ENCODE measurements around the gene C1RL.

C1RL gene

DNA sequence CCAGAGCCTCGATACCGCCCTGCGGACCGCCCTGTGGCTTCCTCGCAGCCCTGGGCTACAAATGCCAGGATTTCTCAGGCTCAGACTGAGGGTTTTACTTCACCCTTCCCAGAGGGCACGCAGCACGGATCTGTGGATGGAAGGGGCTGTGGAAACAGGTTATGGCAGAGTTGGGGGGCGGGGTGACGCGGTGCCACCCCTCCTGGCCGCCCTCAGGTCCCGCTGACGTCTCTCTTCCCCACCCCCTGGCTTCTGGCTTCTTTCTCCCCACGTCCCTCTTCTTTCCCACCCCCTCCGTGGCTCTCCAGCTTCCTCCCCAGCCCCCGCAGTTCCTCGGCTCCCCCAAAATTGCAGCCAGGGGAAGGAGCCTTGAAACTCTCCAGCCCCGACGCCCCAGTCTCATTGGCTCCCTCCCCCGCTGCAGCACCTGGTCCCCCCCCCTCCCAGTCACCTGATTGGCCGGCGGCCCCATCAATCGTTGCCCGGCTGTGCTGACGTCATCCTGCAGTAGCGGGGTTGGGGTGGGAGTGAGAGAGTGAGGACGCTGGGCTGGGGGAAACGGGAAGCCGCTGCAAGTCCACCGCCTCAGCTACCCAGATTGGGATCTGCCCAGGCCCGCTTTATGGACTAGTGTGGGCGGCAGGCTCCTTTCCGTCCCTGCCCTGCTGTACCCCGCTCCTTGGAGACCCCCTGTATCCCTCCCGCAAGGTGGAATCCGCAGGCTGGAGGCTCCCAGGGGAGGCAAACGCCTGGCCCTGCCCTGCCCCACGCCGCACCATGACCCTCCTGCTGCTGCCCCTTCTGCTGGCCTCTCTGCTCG is 21.1 kb upstream of the C1RL start, which contains the start of gene CLSTN3:
Gene CLSTN3, plus strand, starts transcription at position 500 of the 820 bp plus-strand sequence. Its CDS starts 278 bp downstream, at position 778.
- no peak for TF ChIP-seq CTCF (IDR thresholded peaks at IDR 0.05; ENCODE audit: low read depth, low read length)
- peak within 1 kb of the TSS; percentile 79 for H3K27ac ChIP-seq
- H3K9me3 ChIP-seq (ENCODE audit: severe bottlenecking) = no peaks in the 10 kb centered on the region
- DNase-seq = peak; percentile 91
- H3K36me3 ChIP-seq = peaks cover 17% of the 10 kb centered on the region
- no peaks in the 10 kb centered on the region for H3K27me3 ChIP-seq (ENCODE audit: insufficient read depth, low read depth, severe bottlenecking)
- peak within 1 kb of the TSS; percentile 71 for H3K4me3 ChIP-seq (ENCODE audit: low read depth, low read length)

DNA sequence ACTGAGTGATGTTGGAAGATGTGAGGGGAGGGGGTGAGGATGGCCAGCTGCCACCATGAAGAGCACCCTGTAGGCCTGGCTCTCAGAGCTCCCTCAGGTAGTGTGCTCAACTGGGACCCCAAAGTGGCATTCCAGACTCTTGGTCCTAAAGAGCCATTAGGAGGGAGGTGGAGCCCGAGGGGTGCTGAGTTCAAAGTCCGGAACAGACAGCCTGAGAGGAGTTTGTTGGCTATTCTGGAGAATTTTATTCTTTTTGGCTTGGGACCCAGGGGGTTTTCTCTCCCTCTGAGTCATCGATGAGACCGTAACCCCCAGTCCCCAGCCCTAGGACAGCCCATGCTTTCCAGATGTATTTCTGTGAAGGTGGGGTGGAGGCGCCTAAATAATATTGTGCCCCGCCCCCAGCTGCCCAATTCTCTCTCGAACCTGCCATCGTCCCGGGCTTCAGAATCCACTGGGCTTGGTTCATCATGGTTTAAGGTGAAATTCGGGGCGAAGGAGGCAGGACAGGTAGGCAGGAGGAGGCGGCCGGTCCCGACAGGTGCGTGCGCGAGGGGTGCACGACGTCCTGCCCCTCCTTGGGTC is 20.4 kb upstream of the C1RL start:
- H3K4me3 ChIP-seq (ENCODE audit: low read depth, low read length) = peak overlapping the region; percentile 71
- no peaks in the 10 kb centered on the region for H3K9me3 ChIP-seq (ENCODE audit: severe bottlenecking)
- no peaks in the 10 kb centered on the region for H3K27me3 ChIP-seq (ENCODE audit: insufficient read depth, low read depth, severe bottlenecking)
- H3K27ac ChIP-seq = peak overlapping the region; percentile 79
- peaks cover 10% of the 10 kb centered on the region for H3K36me3 ChIP-seq
- no peak for DNase-seq
- TF ChIP-seq CTCF (IDR thresholded peaks at IDR 0.05; ENCODE audit: low read depth, low read length) = no peak

DNA sequence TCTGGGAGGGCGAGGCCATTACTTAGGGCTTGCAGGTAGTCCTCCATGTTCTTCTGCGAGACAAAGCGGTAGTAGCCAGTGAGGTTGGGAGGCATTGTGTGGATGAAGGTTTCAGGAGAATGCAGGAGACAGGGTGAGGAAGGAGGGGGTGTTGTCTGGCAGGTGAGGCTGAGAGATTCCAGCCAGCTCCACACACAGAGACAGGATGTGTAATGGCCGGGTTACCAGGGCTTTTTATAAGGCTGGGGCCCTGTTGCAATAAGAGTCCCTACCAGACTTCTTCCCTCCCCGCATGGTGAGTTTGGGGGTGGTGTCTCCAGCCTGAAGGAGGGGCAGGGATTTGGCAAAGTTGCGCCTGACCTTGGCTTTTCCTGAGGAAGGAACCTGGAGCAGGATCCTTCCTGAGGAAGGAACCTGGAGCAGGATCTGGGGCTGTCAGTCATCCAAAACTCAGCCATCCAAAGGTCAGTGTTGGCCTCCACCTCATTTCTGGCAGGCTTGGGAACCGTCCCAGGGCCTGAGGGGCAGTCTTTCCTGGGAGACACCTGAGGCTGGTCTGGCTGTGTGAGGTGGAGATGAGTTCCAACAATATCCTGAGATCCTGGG is 19.8 kb upstream of the C1RL start, which contains the start of gene RBP5:
Gene RBP5, minus strand, starts transcription at position 209 of the 606 bp plus-strand sequence. Its CDS starts 114 bp downstream, at position 95.
- Histone ChIP-seq H3K27me3 (ENCODE audit: insufficient read depth, low read depth, severe bottlenecking) (no peaks in the 10 kb centered on the region), H3K36me3 (peaks cover 5% of the 10 kb centered on the region; the same call in 1 of the 2 replicates), H3K4me3 (ENCODE audit: low read depth, low read length) (peak within 1 kb of the TSS; percentile 71), H3K9me3 (ENCODE audit: severe bottlenecking) (no peaks in the 10 kb centered on the region), H3K27ac (peak within 1 kb of the TSS; percentile 79)
- DNase-seq = no peak
- no peak for TF ChIP-seq CTCF (IDR thresholded peaks at IDR 0.05; ENCODE audit: low read depth, low read length)

DNA sequence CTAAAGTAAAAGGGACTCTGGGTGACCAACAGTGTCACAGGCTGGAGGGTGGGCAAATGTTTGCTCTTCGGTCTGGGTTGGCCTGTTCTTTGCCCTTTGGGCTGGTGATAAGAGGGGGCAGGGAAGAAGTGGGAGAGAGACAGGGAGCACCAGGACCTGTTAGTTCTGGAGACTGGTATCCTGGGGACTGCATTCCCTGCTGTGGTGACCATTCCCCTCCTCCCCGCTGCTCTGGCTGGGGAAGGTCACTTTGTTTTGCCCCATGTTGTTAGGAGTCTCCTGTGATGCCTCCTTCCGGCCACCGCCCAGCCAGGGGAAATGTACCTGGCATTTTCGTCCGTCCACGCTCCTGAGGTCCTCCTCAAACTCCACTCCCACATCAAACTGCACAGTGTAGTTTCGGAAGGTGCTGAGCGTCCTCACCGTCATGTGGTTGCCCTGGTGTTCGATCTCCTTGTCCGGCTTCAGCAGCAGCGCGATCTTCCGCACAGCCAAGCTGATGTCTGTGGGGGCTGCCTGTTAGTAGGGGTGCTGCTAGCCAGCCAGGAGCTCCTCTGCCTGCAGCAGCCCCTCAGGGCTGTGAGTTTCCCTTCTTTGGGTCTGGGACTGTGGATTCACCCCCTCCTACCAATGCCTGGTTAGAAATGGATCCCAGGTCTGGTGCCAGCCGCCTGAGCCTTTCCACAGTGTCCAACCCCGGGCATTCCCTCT is 19.1 kb upstream of the C1RL start:
- Histone ChIP-seq H3K27me3 (ENCODE audit: insufficient read depth, low read depth, severe bottlenecking) (no peaks in the 10 kb centered on the region), H3K4me3 (ENCODE audit: low read depth, low read length) (no peak overlapping the region), H3K9me3 (ENCODE audit: severe bottlenecking) (no peaks in the 10 kb centered on the region), H3K36me3 (no peaks in the 10 kb centered on the region), H3K27ac (no peak overlapping the region)
- no peak for DNase-seq
- no peak for TF ChIP-seq CTCF (IDR thresholded peaks at IDR 0.05; ENCODE audit: low read depth, low read length)

DNA sequence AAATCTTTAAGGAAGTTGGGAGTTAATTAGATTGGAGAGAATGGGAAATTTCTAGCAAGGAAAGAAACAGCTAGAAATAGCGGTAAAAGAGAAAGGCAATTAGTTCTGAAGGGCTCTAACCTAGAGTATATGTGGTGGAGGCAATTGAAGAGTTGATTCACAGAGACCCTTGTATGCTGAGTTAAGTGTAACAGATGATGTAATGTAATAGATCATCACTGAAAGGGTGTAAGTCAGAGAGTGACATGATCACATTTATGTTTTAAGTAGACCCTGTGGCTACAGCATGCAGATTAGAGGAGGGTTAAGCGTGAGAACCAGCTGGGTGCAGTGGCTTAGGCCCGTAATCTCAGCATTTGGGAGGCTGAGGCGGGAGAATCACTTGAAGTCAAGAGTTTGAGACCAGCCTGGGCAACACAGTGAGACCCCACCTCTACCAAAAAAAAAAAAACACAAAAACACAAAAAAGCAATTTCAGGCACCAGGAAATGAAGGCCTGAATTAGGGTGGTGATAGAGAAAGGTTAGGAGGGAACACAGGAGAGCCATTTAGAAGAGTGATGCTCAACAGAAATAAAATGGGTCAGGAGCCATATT is 16.7 kb upstream of the C1RL start:
- Histone ChIP-seq H3K27me3 (ENCODE audit: insufficient read depth, low read depth, severe bottlenecking) (no peaks in the 10 kb centered on the region), H3K9me3 (ENCODE audit: severe bottlenecking) (no peaks in the 10 kb centered on the region), H3K36me3 (no peaks in the 10 kb centered on the region), H3K4me3 (ENCODE audit: low read depth, low read length) (no peak overlapping the region), H3K27ac (no peak overlapping the region)
- TF ChIP-seq CTCF (IDR thresholded peaks at IDR 0.05; ENCODE audit: low read depth, low read length) = no peak
- DNase-seq = no peak
